Transverse colon (tissue), 4 donors: ENCODE results near the gene HDAC4. TPM values are rescaled to one million over a fixed set of nuclear protein-coding genes. Genes with fewer than 3 reads are reported as not detected.

ENCODE experiments used
- DNase-seq: peaks from one replicate; pipeline ENCODE4 v3.0.0-alpha.2; 2019
- H3K27ac ChIP-seq, 4 donors: fragments of 200-600 bp; sonication (generic); 2 replicates each; pipeline ENCODE4 v1.5.1; 2016 to 2018; ENCODE audit warnings: inconsistent platforms in 4 of 4
- H3K27me3 ChIP-seq: fragments of 200-600 bp; sonication (generic); 2 replicates; pipeline ENCODE4 v1.5.1; 2017; ENCODE audit warnings: inconsistent platforms
- H3K36me3 ChIP-seq, 4 donors: fragments of 200-600 bp; sonication (generic); 2 replicates each; pipeline ENCODE4 v1.5.1; 2017 to 2019; ENCODE audit warnings: inconsistent platforms in 4 of 4
- H3K4me1 ChIP-seq, 4 donors: fragments of 200-600 bp; sonication (generic); 2 replicates each; pipeline ENCODE4 v1.5.1; 2017 to 2020; ENCODE audit warnings: inconsistent platforms in 4 of 4
- H3K4me3 ChIP-seq, 4 donors: fragments of 200-600 bp; sonication (generic); 1 replicate in 1 of 4; 2 replicates in 3 of 4; pipeline versions ENCODE4 v1.5.1 to v1.6.1; 2017 to 2019; ENCODE audit warnings: inconsistent platforms in 4 of 4
- H3K9me3 ChIP-seq, 2 donors: fragments of 200-600 bp; sonication (generic); 2 replicates each; pipeline ENCODE4 v1.5.1; 2017 to 2019; ENCODE audit warnings: inconsistent platforms in 2 of 2
- CTCF ChIP-seq, 5 experiments: fragments of 200-600 bp in 3 of 5; fragments of 450-650 bp in 2 of 5; sonication (generic) in 3 of 5; IDR thresholded peaks; 1 replicate in 2 of 5; 2 replicates in 3 of 5; pipeline ENCODE4 v1.5.1; 2016 to 2017; ENCODE audit warnings: antibody characterized with exemption in 5 of 5, inconsistent platforms in 3 of 5, mild to moderate bottlenecking in 2 of 5, moderate library complexity in 1 of 5
- EP300 ChIP-seq: sonication (generic); formaldehyde crosslinking; IDR thresholded peaks from one replicate; pipeline ENCODE4 v1.6.1; 2017; ENCODE audit warnings: antibody characterized with exemption, low read depth
- POLR2A ChIP-seq: fragments of 450-650 bp; IDR thresholded peaks from one replicate; pipeline ENCODE4 v1.6.1; 2016; ENCODE audit warnings: antibody characterized with exemption, mild to moderate bottlenecking, moderate library complexity
- POLR2AphosphoS5 ChIP-seq, 3 donors: sonication (generic); formaldehyde crosslinking; IDR thresholded peaks; one replicate each; pipeline ENCODE4 v1.6.1; 2016; ENCODE audit warnings: antibody characterized with exemption in 3 of 3
- WGBS, 2 donors: methylation state at CpG; one replicate each; pipeline ENCODE4 v1.1.5; 2018; ENCODE audit warnings: low coverage in 1 of 2; 5-methylcytosine and 5-hydroxymethylcytosine counted together
- in situ Hi-C, 4 donors: fragments of 200-750 bp; cut with MboI; loops; one replicate each; pipeline versions ENCODE4 v1.15.0 to v1.15.1; 2017; ENCODE audit warnings: low sequenced_read_pairs in 3 of 4, low pct_ligation_motif_present in 1 of 4, low pct_unique_long_range_greater_than_20kb in 1 of 4
- intact Hi-C: fragments of 100-400 bp; cut with DNase I; formaldehyde crosslinking; loops from one replicate; pipeline ENCODE4 v1.15.1; 2023; ENCODE audit warnings: low total_unique reads
- total RNA-seq, 4 donors: library from RNA; depleted of rRNA; stranded (reverse); fragments of >200 nt; gene quantifications; one replicate each; pipeline ENCODE4 v1.1.0, GENCODE V29; 2016

The HDAC4 gene
- total RNA-seq, 4 donors from 2014 or later = 33.9 to 192 (median 112) TPM

- H3K4me1 ChIP-seq = peaks cover 18 to 58% (median 35%) of the 10 kb centered on the region in 4 donors
- H3K4me3 ChIP-seq = no peak overlapping the region
- TF ChIP-seq POLR2AphosphoS5 (IDR thresholded peaks at IDR 0.05) (no peak), POLR2A (no peak), EP300 (no peak), CTCF (IDR thresholded peaks at IDR 0.05) (no peak)
- 93% methylated on average over 27 of the region's 27 CpGs; no CpG with 5 or more reads in 1 of the 2 donors for WGBS, 2 donors
- in situ Hi-C loops (no loop called here), intact Hi-C loops (no loop called here)
- H3K9me3 ChIP-seq = no peaks in the 10 kb centered on the region
- no peaks in the 10 kb centered on the region for H3K36me3 ChIP-seq
- no peaks in the 10 kb centered on the region for H3K27me3 ChIP-seq
- peak overlapping the region in 3 of 4 donors; percentile 4 to 82 (median 7) for H3K27ac ChIP-seq
- DNase-seq = peak; percentile 6
Observed at GRCh38 chr2:239277401-239278085, 123.3 kb downstream of the HDAC4 start.

GRCh38 chr2:239276851-239277250 lies 124.0 kb downstream of the HDAC4 start:
- Histone ChIP-seq H3K9me3 (no peaks in the 10 kb centered on the region), H3K4me3 (no peak overlapping the region), H3K27me3 (no peaks in the 10 kb centered on the region), H3K4me1 (peaks cover 18 to 63% (median 35%) of the 10 kb centered on the region in 4 donors), H3K27ac (peak overlapping the region; percentile 7 to 82 (median 74)), H3K36me3 (no peaks in the 10 kb centered on the region)
- no peak for TF ChIP-seq POLR2A
- peak in 1 of 5 experiments; percentile 20 for TF ChIP-seq CTCF (IDR thresholded peaks at IDR 0.05)
- TF ChIP-seq POLR2AphosphoS5 (IDR thresholded peaks at IDR 0.05) = no peak
- no peak for TF ChIP-seq EP300
- DNase-seq = no peak
- in situ Hi-C loops (no loop called here), intact Hi-C loops (no loop called here)
- WGBS, 2 donors = 81 to 93% methylated on average over 4 to 9 of the region's 9 CpGs

GRCh38 chr2:239275847-239276831 lies 124.7 kb downstream of the HDAC4 start:
- TF ChIP-seq POLR2AphosphoS5 (IDR thresholded peaks at IDR 0.05) (peak; percentile 14 to 36 (median 25)), EP300 (no peak)
- peak; percentile 59 for DNase-seq
- Histone ChIP-seq H3K4me3 (no peak overlapping the region), H3K27me3 (no peaks in the 10 kb centered on the region), H3K4me1 (peaks cover 18 to 67% (median 35%) of the 10 kb centered on the region in 4 donors), H3K27ac (peak overlapping the region; percentile 71 to 82 (median 79)), H3K36me3 (no peaks in the 10 kb centered on the region), H3K9me3 (no peaks in the 10 kb centered on the region)
- intact Hi-C loops (no loop called here), in situ Hi-C loops (no loop called here)
- WGBS, 2 donors = 79% methylated on average over 28 of the region's 31 CpGs; no CpG with 5 or more reads in 1 of the 2 donors

GRCh38 chr2:239275044-239275685 lies 125.7 kb downstream of the HDAC4 start:
- Histone ChIP-seq H3K4me1 (peaks cover 18 to 68% (median 35%) of the 10 kb centered on the region in 4 donors), H3K27me3 (no peaks in the 10 kb centered on the region), H3K4me3 (peak overlapping the region in 2 of 4 donors; percentile 8 to 13), H3K36me3 (no peaks in the 10 kb centered on the region), H3K9me3 (no peaks in the 10 kb centered on the region), H3K27ac (peak overlapping the region; percentile 71 to 82 (median 79))
- TF ChIP-seq POLR2AphosphoS5 (IDR thresholded peaks at IDR 0.05) (peak in 2 of 3 donors; percentile 60 to 64), CTCF (IDR thresholded peaks at IDR 0.05) (no peak), POLR2A (peak; percentile 18), EP300 (no peak)
- peak; percentile 72 for DNase-seq
- in situ Hi-C loops (no loop called here), intact Hi-C loops (no loop called here)
- WGBS, 2 donors = 47% methylated on average over 29 of the region's 34 CpGs; no CpG with 5 or more reads in 1 of the 2 donors
